GM21367 (cell line): Measurements from ENCODE around the gene RNGTT.
"Not testable (repeated sequence)": the region's sequence is repeated elsewhere in the genome, so short reads cannot be mapped to it uniquely, and the experiment has no call there.

Source experiments
- ATAC-seq: cut with Tn5 transposase; IDR thresholded peaks from one replicate; pipeline ENCODE4 v1.9.1; 2021; ENCODE audit not compliant: unreplicated experiment

Gene RNGTT

DNA sequence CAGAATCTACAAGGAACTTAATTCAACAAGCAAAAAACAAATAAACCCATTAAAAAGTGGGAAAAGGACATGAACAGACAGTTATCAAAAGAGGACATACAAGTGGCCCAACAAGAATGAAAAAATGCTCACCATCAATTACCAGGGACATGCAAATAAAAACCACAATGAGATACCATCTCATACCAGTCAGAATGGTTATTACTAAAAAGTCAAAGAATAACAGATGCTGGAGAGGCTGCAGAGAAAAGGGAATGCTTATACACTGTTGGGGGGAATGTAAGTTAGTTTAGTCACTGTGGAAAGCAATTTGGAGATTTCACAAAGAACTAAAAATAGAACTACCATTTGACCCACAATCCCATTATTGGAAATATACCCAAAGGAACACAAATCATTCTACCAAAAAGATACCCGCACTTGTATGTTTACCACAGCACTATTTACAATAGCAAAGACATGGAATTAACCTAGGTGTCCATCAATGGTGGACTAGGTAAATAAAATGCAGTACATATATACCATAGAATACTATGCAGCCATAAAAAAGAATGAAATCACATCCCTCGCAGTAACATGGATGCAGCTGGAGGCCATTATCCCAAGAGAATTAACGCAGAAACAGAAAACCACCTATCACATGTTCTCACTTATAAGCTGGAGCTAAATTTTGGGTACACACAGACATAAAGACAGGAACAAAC, 48.4 kb downstream of the RNGTT start:
- no peak for ATAC-seq

DNA sequence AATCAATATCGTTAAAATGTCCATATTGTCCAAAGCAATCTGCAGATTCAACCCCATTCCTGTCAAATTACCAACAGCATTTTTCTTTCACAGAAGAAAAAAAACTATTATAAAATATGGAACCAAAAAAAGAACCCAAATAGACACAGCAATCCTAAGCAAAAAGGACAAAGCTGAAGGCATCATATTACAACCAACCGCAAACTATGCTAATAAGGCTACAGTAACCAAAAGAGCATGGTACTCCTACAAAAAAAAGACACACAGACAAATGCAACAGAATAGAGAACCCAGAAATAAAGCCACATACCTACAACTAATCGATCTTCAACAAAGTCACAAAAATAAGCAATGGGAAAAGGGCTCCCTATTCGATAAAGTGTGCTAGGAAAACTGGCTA, 49.2 kb downstream of the RNGTT start:
- no peak for ATAC-seq

DNA sequence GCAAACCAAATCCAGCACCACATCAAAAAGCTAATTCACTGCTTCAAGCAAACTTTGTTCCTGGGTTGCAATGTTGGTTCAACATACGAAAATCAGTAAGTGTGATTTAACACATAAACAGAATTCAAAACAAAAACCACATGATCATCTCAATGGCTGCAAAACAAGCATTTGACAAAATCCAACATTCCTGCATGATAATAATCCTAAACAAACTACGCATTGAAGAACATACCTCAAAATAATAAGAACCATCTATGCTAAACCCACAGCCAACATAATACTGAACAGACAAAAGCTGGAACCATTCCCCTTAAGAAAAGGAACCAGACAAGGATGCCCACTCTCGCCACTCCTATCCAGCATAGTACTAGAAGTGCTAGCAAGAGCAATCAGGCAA, 49.9 kb downstream of the RNGTT start:
- no peak for ATAC-seq

DNA sequence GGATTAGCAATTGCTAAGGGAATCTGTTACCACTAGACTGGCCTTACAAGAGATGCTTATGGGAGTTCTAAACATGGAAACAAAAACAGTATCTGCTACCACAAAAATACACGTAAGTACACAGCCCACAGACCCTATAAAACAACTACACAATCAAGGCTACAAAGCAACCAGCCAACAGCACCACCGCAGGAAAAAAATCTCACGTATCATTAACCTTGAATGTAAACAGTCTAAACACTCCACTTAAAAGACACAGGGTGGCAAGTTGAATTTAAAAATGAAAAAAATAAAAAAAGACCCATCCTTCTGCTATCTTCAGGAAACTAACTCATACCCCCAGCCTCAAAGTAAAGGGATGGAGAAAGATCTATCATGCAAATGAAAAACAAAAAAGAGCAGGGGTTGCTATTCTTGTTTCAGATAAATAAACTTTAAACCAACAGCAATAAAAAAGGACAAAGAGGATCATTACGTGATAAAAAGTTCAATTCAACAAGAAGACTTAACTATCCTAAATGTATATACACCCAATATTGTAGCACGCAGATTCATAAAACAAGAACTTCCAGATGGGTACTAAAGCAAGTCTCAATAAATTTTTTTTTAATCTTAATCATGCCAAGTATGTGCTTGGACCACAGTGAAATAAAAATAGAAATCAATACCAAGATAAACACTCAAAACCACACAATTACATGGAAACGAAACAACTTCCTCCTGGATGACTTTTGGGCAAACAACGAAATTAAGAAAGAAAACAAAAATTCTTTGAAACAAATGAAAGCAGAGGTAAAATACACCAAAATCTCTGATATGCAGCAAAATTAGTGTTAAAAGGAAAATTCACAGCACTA, 52.3 kb downstream of the RNGTT start:
- no peak for ATAC-seq

DNA sequence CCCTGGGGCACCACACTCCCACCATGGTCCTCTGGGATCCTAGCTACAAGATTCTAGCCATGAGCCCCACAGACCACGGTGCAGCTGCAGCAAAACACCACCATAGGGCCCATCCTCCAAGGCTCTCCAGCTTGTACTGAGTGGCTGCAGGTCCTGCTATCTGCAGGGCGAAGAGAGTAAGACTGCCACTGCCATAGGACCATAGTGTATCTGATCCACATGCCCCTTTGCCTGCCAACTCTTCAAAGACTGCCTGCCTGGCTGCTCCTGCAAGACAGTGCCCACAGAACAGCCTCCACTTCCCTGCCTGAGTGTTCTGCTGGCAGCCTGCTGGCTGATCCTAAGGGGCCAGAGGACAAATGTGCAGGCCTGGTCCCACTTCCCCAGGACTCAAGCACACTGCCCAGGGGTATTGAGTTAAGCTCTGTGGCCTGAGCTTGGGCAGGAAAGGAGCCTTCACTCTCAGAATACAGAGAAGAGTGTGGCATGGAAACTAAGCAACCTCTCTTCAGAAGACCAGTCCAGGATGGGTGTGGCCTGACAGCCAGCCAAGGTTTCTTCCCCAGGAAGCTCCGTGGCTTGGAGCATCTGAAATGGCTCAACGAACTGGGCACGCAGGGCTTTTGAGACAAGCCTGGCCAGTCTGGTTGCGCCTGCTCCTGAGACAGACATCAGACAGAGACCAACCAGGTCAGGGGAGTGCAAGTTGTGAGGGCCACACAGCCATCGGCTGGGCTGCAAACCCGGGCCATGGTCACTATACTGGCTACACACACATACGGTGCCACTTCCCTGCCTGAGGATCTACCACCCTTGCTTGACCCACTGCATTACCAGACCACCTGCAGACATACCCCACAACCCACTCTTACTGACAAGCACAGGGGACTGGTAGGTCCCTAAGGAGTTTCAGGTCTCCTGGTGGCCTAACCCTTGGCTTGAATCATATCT, 54.5 kb downstream of the RNGTT start:
- no peak for ATAC-seq

DNA sequence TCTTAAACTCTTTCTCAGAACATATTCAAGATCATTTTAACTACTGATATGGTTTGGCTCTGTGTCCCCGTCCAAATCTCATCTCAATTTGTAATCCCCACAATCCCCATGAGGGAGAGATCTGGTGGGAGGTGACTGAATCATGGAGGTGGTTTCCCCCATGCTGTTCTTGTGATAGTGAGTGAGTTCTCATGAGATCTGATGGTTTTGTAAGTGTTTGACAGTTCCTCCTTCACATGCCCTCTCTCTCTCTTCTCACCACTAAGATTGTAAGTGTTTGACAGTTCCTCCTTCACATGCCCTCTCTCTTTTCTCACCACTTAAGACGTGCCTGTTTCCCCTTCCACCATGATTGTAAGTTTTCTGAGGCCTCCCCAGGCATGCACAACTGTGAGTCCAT, 56.3 kb downstream of the RNGTT start:
- ATAC-seq, result not testable (repeated sequence)

DNA sequence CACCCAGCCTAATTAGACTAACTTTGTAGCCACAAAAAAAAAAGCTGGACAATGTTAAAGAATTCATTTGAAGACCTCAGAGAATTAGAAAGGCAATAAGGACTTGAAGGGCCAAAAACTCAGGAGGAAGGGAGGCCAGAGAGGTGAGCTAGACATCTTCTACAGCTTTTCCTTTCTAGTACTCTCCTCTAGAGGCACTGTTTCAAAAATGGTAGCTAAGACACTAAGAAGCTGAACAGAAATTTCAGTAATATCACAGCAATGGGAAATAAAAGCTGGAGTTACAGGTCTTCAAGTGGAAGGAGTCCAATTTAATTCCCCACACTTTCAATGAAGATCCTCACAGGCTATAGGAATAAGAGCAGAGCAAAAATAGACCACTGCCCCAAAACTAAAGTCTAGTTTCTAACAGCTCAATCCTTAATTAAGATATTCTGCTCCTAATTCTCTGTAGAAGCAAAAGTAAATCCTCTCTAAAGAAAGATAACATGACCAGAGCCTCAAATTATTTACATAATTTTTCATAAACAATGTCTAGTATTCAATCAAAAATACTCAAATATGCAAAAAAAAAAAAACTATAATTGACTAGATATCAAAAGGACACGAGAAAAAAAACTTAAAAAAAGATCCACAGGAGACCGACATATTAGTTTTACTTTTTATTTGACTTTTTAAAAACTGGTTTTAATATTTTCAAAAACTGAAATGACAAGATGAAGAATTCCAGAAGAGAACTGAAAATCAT, 63.7 kb downstream of the RNGTT start:
- no peak for ATAC-seq

DNA sequence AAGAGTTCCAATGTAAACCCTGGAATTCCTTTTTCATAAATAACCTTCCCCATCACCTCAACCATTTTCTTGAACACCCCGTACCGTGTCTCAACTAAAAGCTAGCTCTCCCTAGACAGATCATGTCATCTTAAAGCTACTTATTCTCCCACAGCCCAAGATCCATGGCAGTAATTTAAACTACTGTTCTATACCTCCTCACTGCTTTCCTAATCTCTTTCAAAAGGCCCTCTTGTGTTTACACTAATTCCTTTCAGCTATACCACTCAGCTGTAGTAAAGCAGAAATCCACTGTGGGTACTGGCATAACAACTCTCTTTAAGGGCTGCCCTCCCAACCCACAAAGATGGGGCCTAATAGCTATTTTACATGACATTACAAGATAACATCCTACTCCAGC, 67.5 kb downstream of the RNGTT start:
- no peak for ATAC-seq

DNA sequence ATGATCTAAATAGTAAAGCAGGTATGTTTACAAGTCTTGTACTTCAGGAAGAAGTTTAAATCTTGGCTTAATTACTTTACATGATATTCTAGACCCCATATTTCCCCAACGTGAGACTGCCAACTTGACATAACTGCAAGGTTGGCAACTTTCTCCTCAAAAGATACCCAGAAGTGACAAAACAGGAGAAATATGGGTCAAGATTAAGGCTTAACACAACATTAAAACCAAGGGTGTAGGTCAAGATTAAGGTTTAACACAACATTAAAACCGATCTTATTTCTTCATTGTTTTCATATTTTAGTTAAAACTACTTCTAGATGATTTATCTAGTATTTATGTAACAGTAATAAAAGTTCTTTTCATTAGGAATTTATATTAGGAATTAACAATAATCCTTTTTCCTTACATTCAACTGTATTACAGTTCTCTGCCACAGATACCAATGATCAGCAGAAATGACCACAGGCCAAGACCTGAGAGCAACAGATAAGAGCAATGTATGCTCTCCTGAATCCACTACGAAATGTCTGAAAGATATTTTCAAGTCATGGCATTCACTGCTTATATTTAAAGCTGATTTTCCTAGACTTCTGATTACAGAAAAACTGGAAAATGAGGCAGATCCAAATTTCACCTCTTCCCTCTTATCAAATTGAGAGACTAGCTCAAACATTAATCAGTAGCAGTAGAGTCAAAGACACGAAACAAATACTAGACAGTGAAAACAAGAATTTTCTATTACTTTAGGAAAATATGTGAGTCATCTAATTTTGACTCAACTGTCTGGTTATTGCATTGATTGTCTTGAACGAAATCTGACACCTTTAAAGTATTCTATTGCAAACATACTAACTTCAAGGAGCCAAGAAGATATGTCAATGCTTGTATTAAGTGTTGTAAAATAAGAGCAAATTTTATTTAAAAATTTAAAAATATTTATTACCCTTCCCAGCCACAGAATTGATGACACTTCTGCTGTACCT, 72.3 kb downstream of the RNGTT start:
- ATAC-seq, result no peak

DNA sequence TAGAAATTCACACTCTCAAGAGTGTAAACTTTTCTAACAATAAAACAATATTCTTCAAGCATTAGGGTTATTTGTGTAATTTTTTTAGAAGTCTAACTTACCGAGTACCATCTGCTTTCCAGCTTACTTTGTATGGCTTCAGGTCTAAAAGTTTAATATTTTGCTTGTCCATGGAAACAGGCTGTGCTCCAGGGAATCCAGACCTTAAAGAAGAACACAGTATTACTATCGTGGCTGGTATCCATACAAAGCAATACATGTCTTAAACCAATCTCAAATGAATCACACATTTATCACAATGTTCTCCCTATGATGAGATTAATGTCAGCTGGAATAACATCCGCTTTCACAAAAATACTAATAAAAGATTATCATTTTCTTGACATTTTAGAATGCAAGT, 73.0 kb downstream of the RNGTT start:
- ATAC-seq, result no peak

DNA sequence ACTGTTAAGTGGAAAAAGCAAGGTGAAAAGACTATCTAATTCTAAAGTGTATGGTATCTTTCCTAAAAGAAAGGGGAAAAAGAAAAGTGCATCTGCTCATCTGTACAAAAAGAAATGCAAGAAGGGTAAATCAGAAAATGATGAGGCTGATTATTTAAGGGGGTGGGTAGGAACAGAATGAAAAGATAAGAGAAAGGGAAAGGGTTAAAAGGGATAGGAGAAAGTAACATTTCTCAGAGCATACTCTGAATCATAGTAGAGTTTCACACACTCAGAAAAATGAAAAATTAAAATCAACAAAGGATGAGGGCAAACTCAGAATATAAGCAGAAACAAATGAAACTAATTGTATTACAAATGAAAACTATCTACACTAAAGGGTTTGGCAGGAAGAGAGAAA, 79.1 kb downstream of the RNGTT start:
- no peak for ATAC-seq

DNA sequence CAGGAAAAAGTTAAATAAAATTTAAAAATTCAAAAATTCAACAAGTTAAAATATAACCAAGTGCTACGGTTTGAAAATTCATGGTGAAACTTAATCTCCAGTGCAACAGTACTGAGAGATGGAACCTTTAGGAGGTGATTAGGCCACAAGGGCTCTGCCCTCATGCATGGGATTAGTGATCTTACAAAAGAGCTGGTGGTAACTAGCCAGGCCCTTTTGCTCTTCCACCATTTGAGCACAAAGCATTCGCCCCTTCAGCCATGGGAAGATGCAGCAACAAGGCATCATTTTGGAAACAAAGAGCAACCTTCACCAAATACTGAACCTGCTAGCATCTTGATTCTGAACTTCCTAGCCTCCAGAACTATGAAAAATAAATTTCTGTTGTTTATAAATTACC, 80.9 kb downstream of the RNGTT start:
- ATAC-seq, result no peak

DNA sequence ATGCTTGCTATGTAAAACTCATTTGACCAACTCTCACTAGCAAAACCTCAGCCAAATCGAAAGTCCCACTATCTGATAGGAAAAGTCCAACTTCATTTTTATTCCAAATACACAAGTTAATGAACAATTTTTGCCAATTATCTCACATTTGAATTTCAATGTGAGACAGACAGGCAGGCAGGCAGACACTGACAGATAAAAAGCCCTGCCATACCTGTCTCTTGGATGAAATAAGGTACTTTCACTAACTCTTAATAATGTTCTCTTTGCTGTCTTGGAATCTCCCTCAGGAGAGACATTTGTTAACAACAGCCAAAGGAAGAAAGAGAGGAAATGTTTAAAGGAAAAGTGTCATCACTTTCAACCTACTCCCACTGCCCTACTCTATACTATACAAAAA, 82.0 kb downstream of the RNGTT start:
- no peak for ATAC-seq

DNA sequence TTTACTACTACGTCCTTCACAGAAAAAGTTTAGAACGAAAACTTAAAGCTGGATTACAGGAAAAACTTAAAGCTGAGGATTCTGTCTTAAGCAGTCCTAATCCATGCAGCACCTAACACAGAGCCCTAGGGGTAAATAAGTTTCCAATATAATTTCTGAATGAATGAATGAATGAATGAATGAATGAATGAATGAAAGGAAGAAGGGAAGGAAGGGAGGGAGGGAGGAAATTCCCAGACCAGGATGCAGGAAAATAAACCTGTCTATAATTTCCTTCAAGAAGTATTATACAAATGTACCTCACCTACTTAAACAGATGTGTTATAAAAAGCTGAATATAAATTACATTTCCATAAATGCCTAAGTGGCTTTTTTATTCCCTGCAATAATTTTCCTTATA, 83.4 kb downstream of the RNGTT start:
- no peak for ATAC-seq

DNA sequence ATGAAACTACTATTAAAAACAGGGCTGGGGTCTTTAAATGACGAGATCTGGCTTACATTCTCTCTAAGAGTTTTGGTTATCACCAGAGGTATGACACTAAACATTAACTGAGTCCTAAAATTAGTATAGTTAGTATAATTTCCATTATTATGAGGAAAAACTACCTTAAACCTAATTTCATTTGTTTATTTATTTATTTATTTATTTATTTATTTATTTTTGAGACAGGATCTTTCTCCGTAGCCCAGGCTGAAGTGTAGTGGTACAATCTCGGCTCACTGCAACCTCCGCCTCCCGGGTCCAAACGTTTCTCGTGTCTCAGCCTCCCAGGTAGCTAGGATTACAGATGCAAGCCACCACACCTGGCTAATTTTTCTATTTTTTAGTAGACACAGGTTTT, 85.5 kb downstream of the RNGTT start:
- no peak for ATAC-seq

DNA sequence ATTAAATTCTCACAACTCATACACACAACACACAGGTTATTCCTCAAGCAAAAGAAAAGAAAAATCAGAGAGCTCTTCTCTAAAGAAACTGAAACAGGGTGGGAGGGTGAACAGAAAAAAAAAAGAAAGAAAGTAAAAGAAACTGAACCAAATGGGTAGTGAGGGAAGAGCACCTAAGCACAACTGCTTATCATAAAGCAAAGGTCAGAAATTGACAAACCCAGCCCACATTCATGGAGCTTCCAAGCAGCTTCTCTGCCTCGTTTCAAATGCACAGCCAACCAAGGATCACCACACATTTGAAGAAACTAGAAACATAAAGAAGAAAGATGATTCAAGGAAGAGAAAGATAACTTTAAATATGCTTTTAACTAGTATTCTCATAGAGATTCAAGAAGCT, 90.5 kb downstream of the RNGTT start:
- no peak for ATAC-seq

DNA sequence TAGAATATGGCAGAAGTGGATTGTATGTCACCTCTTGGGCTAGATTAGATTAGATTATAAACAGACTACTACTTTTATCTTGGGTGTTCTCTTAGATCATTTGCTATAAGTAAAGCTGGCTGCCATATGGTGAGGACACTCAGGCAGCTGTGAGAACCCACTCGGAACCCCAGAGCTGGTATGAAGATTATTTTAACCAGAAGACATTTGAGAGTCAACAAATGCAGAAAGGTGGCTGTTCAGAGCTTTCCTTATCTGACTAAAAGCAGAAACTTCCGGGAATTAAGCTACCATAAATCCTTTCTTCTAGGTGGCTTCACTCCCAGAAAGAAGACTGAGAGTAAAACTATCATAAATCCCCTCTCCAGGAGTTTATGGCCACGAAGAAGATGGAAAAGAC, 91.9 kb downstream of the RNGTT start:
- ATAC-seq, result no peak

DNA sequence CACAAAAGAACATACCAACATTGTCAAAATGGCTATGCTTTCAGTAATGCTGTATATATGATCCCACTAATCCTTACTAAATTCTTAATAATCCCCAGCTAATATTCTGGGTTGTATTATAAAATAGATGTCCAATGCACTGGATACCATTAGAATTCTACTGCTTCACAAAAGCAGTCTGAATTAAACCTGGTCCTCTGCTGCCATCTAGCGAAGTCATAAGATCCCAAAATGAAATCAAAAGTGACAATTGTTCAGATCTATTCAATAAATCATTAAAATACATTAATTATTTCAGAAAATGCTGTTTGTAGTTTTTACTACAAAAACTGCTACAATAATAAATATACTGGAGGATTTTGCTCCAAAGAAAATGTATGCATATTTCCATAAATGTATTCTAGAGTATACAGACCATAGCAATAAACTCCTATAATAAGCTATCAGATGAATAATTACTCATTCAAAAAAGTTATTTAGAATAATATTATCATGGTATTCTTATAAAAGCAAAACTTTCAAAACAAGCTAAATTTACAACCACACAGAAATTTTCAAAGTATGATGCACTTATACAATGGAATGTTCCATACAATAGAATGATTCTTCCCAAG, 92.6 kb downstream of the RNGTT start:
- ATAC-seq, result no peak
